Adipose tissue (tissue), 3 donors: ENCODE measurements around the gene GRHL1. TPM values are rescaled to one million over a fixed set of nuclear protein-coding genes. Genes with fewer than 3 reads are reported as not detected.
"Not testable (repeated sequence)": the region's sequence is repeated elsewhere in the genome, so short reads cannot be mapped to it uniquely, and the experiment has no call there.

Experiments used
- H3K27ac ChIP-seq: one replicate; pipeline ENCODE4 v1.5.1; 2013; ENCODE audit warnings: low read depth, low read length
- WGBS, 3 donors: extraction: QIAGEN DNeasy Blood & Tissue Kit; methylation state at CpG; one replicate each; pipeline ENCODE4 v1.1.7; 2013; 5-methylcytosine and 5-hydroxymethylcytosine counted together
- polyA plus RNA-seq, 3 donors: library from polyadenylated mRNA; stranded (reverse); fragments of 200-250 nt; gene quantifications; one replicate each; pipeline ENCODE4 v1.2.3, GENCODE V29; 2013
- donor health status: healthy with polysubstance abuse.
- donor health status: Bipolar disorder and iron deficiency.
- donor health status: healthy.

GRHL1 gene
- polyA plus RNA-seq, 3 donors: 0.64 to 7.2 (median 2.6) TPM

DNA sequence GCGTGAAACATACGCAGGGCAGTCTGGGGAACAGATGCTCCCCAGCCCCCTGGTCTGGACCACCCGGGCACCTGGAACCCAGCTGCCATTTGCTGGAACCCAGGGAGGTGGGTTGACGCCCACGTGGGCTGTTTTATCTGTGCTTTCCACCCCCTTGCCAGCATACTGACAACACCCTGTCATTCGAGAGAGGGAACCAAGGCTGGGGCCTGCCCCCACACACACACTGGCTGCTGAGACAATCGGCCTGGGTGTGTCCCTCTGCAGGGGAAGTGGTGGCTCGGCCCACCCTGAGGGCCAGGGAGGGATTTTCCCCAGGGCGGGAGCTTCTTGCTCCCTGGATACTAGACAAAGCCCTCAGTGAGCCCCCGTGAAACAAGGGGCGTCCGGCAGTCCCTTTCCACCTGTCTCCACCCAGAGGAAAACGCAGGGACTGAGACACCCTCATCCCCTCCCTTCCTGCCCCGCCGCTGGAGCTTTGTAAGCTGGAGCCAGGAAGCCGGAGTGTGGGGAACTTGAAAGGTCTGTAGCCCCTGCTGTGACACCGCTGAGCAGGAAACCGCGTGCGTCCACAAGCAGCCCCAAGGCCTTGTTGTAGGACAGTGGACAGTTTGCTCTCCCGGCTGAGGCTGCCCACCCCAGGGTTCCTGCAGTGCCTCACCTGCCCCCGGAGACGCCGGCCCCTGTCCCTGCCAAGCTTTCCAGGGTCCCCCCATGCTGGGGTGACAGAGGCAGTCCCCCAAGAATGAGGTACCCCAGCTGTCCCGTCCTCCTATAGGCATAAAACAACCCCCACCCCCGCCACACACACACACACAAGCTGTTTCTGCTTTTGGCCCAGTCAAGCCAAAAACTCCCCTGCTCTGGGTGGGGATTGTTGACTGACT, 77.7 kb downstream of the GRHL1 start:
- H3K27ac ChIP-seq: no peak overlapping the region
- WGBS, 3 donors: 34 to 67% (median 36%) methylated on average over 25 to 26 of the region's 26 CpGs

DNA sequence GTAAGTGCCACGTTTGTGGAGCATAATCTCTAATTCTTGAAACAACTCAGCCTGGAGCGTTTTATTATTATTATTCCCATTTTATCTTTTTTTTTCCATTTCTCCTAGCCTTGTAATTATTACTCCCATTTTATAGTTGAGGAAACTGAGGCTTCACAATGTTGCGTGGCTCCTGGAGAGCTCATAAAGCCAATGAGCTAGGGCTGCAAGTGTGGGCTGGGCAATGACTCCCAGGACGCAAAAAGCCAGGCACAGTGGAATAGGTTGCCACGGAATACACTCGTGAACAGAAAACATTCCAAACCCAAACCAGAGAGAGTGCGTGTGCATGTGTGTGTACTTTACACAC, 78.4 kb downstream of the GRHL1 start:
- 74 to 78% (median 76%) methylated on average over 7 of the region's 7 CpGs for WGBS, 3 donors
- no peak overlapping the region for H3K27ac ChIP-seq

- no peak overlapping the region for H3K27ac ChIP-seq
- 45 to 74% (median 62%) methylated on average over 9 of the region's 9 CpGs for WGBS, 3 donors
Measured at GRCh38 chr2:10030311-10030736, 78.8 kb downstream of the GRHL1 start.

- WGBS, 3 donors: 80 to 97% (median 95%) methylated on average over 8 of the region's 8 CpGs
- not testable (repeated sequence) for H3K27ac ChIP-seq
Measured at GRCh38 chr2:10030798-10031197, 79.3 kb downstream of the GRHL1 start.

GRCh38 chr2:10031886-10032745, 80.6 kb downstream of the GRHL1 start:
- H3K27ac ChIP-seq: no peak overlapping the region
- WGBS, 3 donors: 91 to 93% (median 92%) methylated on average over 20 of the region's 20 CpGs

GRCh38 chr2:10032746-10033105, 81.2 kb downstream of the GRHL1 start:
- 97 to 98% (median 97%) methylated on average over 7 of the region's 7 CpGs for WGBS, 3 donors
- H3K27ac ChIP-seq: no peak overlapping the region

GRCh38 chr2:10033251-10034006, 81.9 kb downstream of the GRHL1 start:
- 83 to 93% (median 89%) methylated on average over 14 of the region's 14 CpGs for WGBS, 3 donors
- H3K27ac ChIP-seq: no peak overlapping the region

DNA sequence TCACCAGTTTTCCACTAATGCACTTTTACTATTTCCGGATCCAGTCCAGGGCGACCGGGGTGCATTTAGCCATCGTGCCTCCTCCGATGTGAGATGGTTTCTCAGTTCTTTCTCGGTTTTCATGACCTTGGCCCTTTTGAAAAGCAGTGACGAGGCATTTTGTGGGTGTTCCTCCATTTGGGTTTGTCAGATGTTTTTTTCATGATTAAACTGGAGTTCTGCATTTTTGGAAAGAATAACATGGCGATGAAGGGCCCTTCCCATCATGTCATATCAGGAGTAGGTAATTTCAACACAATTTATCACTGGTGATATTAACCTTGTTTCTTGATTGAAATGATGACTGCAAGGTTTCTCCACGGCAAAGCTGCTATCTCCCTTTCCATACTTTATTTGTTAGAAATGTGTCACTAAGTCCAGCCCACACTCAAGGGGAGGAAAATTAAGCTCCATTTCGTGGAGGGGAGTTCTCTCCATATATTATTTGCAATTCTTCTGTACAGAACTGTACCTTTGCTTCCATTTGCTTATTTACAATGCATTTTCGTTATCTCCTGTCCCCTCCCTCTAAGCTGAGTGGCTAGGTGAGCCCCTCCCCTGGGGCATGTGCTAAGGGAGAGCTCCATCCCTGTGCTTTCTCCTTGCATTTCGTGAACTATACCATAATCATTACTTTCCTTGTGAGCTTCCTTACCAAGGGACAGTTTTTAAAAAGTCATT, 83.0 kb downstream of the GRHL1 start:
- no peak overlapping the region for H3K27ac ChIP-seq
- WGBS, 3 donors: 79 to 82% (median 82%) methylated on average over 12 of the region's 12 CpGs

DNA sequence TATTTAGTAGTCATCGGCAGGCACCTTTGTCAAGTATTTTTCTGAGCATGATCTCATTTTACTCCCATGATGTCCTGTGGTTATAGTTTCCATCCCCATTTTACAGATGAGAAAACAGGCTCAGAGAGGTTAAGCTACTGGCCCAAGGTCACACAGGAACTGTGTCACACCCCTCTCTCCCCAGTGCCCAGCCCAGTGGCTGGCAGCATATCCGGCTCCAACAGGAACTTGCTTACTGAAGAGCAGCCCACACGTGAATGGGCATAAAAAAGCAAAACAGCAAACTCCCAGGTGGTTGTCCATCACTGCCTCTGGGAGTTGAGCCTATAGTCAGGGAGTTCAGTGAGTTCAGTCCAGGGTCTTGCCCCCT, 83.5 kb downstream of the GRHL1 start:
- no peak overlapping the region for H3K27ac ChIP-seq
- 50 to 66% (median 54%) methylated on average over 3 of the region's 3 CpGs for WGBS, 3 donors

DNA sequence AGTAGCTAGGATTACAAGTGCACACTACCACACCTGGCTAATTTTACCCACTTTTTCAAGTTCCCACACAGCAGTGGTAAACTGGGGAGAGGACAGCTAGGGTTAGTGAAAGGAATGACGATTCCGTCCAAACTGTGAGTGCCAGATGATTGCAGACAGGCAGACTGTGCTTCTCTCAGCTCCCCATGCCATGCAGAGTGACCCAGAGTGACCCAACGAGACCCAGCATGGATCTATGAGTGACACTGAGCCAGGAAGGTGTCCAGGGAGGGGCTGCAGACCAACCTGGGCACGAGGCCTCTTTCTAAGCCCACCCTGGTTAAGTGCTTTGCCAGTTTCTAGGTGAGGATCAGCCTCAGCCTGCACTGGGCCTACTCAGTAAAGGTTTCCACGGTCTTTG, 84.1 kb downstream of the GRHL1 start:
- WGBS, 3 donors: 64 to 68% (median 65%) methylated on average over 5 of the region's 5 CpGs
- no peak overlapping the region for H3K27ac ChIP-seq

DNA sequence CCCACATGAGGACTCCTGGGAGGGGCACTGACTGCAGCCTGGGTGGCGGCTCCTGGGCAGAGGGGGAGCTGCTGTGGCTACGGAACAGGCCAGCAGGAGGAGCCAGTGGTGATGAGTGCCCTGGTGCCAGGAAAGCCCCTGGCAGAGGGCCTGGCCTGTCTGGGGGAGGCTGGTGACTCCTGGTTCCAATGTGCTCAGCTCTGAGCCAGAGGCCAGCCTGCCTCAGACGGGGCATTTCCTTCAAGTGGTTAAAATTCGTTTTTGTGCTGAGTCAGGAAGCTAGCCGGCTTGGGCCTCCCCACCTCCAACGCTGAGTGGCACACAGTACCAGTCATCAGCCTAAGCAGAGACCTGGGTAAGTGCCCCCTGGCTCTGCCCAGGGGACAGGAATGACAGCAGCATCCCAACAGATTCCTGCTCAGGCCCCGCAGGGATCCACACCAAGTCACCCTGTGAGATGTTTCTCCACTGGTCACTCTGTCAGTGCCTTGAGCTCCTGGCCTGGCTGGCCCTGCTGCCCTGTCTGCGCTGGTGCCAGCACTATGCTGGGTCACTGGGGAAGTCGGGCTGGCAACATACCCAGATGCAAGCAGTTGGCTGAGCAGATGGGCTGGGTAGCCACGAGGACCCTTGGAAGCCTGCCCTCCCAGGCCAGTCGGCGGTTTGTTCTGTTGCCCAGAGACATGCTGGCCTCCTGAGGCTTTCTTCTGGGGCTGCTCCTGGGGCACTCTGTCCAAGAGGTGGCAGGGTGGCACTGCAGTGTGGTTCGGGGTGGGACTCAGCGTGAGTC, 84.8 kb downstream of the GRHL1 start:
- H3K27ac ChIP-seq: peak overlapping the region; percentile 78
- 27 to 33% (median 32%) methylated on average over 14 of the region's 14 CpGs for WGBS, 3 donors

DNA sequence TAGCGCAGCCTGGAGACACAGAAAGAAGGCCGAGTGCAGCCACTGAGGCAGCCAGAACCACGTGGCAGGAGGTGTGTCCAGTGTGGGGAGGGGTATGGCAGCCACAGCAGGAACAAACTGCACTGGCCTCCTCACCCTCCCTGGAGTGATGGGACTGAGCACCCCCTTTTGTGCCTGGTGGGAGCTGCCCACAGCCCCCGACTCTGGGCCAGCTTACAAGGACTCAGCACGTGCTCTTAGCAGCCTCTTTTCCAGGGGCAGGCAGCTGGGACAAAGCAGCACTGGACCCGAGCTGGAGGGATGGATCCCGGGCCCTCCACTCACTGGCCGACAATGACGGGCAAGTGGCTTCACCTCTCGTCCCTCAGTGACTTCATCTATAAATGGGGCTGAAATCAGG, 86.6 kb downstream of the GRHL1 start:
- no peak overlapping the region for H3K27ac ChIP-seq
- WGBS, 3 donors: 83 to 90% (median 87%) methylated on average over 10 of the region's 10 CpGs

DNA sequence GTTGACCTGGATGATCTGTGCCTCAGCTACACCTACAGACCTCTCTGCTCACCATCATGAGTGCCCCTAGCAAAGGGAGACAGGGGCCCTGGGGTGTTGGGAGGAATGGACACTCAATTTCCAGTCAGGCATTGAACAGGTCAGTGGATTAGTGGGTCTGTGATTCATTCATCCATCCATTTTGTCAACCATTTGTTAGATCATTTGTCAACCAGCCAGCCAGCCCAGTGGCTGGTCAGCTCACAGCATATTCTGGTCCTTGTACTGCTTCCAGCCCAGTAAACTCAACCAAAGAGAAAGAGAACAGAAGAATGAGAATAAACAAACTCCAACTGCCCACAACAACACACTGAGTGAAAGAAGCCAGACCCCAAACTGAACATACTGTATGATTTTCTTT, 87.2 kb downstream of the GRHL1 start:
- H3K27ac ChIP-seq: peak overlapping the region; percentile 19

DNA sequence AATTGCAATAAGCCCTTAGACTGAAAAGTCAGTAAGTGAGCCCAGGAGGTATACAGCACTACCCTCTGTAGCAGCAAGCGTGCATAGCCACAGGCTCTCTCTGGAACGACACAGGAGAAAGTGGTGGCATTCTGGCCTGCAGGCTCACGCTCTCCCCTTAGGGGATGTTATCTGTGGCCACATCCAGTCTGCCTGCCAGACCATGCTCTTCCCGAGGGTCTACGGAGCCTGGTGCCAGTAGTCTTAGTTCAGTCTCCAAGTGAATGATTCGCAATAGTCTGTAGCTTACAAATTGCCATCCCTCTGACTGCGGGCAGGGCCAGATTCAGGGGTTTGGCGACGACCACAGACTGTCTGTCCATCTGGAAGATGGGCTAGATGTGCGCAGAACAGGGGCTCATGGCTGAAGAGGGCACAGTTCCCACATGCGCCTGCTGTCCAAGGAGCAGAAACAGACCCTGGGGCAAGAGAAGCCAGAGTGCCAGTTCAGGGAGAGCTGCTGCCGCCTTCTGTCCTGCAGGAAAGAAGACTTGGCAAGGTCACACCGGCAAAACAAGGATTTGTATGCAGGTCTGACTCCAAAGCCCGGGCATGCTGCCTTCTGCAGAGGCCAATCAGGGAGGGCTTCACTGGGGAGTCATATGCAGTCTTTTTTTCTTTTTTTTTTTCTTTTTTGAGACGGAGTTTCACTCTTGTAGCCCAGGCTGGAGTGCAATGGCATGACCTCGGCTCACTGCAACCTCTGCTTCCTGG, 88.3 kb downstream of the GRHL1 start:
- 60 to 80% (median 67%) methylated on average over 16 of the region's 16 CpGs for WGBS, 3 donors

DNA sequence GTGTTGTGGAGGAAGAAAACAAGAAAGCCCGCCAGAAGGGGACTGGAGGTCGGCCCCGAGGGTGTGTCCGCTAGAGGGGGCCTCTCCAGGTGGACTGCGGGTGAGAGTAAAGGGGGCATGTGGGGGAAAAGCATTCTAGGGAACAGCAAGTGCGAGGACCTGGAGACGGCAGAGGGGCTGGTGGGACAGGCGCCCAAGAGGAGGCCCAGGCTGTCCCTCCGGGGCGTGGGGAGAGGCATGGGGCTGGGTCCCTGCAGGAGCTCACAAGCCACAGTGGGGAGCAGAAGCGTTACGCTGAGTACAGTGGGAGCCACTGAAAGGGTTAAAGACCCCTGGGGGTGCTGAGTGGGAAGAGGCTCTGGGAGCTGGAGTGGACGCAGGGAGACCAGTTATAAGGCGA, 90.2 kb downstream of the GRHL1 start:
- no peak overlapping the region for H3K27ac ChIP-seq
- 87 to 90% (median 88%) methylated on average over 13 to 14 of the region's 14 CpGs for WGBS, 3 donors

More for the DNA sequence above, 88.3 kb downstream of the GRHL1 start:
- H3K27ac ChIP-seq: no peak overlapping the region

DNA sequence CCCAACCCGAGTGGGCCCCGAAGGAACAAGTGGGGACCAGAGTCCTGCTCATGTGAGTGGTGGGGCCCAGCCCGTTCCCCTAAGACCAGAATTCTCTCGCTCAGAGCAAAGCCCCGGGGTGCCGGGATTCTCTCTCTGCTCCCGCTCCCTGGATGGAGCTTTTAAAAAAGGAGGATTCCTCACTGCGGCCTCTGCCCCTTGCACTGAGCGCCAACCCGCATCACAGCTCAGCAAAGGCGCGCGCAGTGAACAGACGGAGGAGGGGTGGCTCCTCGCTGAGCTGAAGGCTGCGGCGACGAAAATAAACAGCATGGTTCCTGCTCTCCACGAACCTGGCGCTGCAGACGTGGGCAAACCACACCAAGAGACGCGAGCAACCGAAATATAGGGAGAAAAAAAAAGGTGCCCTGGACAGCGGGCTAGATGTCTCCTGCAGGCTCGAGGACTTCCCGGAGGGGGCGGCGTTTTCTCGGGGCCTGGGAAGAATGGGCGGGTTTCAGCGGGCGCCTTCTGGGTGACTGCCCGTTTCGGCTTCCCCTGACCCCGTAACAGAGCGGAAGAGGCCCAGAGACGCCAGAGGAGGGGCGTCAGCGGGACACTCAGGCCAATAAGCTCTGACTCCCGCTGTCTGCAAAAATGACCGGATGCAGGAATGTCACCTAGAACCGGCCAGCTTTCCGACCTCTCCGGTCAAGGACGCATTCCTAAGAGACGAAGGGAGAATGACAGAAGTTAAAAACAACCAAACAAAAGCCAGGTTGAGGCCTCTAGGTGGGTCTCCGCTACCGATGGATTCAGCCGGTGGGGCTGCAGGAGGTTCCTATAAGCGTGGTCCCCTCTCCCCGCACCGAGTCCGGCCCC, 91.0 kb downstream of the GRHL1 start:
- H3K27ac ChIP-seq: peak overlapping the region; percentile 51
- WGBS, 3 donors: 12 to 19% (median 16%) methylated on average over 54 of the region's 54 CpGs
